ENCODE measurements around the gene LRMDA.
"Not testable (repeated sequence)": the region's sequence is repeated elsewhere in the genome, so short reads cannot be mapped to it uniquely, and the experiment has no call there.

LRMDA gene

GRCh38 chr10:75508239-75508813 lies 76.9 kb downstream of the LRMDA start:
- DNase-seq, result no peak

- DNase-seq, result no peak
These were observed 77.4 kb downstream of the LRMDA start for GRCh38 chr10:75508814-75509306.

- DNase-seq, result no peak
These were observed 78.3 kb downstream of the LRMDA start for GRCh38 chr10:75509706-75510105.

GRCh38 chr10:75511011-75511410 lies 79.6 kb downstream of the LRMDA start:
- no peak for DNase-seq

GRCh38 chr10:75512203-75512933 lies 80.9 kb downstream of the LRMDA start:
- no peak for DNase-seq

GRCh38 chr10:75513292-75513885 lies 82.0 kb downstream of the LRMDA start:
- no peak for DNase-seq

- DNase-seq, result no peak
These were observed 83.4 kb downstream of the LRMDA start for GRCh38 chr10:75514830-75515229.

GRCh38 chr10:75516154-75516553 lies 84.7 kb downstream of the LRMDA start:
- DNase-seq, result not testable (repeated sequence)

GRCh38 chr10:75519213-75519612 lies 87.8 kb downstream of the LRMDA start:
- not testable (repeated sequence) for DNase-seq

GRCh38 chr10:75521194-75521829 lies 89.9 kb downstream of the LRMDA start:
- not testable (repeated sequence) for DNase-seq

- no peak for DNase-seq
These were observed 93.6 kb downstream of the LRMDA start for GRCh38 chr10:75525067-75525466.

GRCh38 chr10:75525646-75526045 lies 94.2 kb downstream of the LRMDA start:
- no peak for DNase-seq

- no peak for DNase-seq
These were observed 96.1 kb downstream of the LRMDA start for GRCh38 chr10:75527542-75527941.

GRCh38 chr10:75528392-75528791 lies 97.0 kb downstream of the LRMDA start:
- DNase-seq, result no peak

GRCh38 chr10:75530299-75530698 lies 98.9 kb downstream of the LRMDA start:
- no peak for DNase-seq

- DNase-seq, result no peak
These were observed 100.2 kb downstream of the LRMDA start for GRCh38 chr10:75531571-75532031.

- DNase-seq, result no peak
These were observed 101.0 kb downstream of the LRMDA start for GRCh38 chr10:75532253-75532924.

- DNase-seq, result no peak
These were observed 106.7 kb downstream of the LRMDA start for GRCh38 chr10:75538144-75538543.

- DNase-seq, result no peak
These were observed 107.3 kb downstream of the LRMDA start for GRCh38 chr10:75538765-75539164.

- no peak for DNase-seq
These were observed 109.0 kb downstream of the LRMDA start for GRCh38 chr10:75540357-75540966.

- DNase-seq, result no peak
These were observed 109.6 kb downstream of the LRMDA start for GRCh38 chr10:75540981-75541380.

GRCh38 chr10:75541411-75541810 lies 110.0 kb downstream of the LRMDA start:
- DNase-seq, result no peak

GRCh38 chr10:75542084-75542483 lies 110.7 kb downstream of the LRMDA start:
- DNase-seq, result no peak

All from NCI-H82 (cell line).